OCI-LY1 (cell line): ENCODE measurements around the gene MMP2.

ENCODE experiments used
- H2AFZ ChIP-seq: fragments of 200-600 bp; sonication (generic), shearing (Covaris generic); 2 replicates; pipeline ENCODE4 v1.6.0; 2014; ENCODE audit warnings: antibody characterized with exemption, mild to moderate bottlenecking, low read length
- H3F3A ChIP-seq: fragments of 200-600 bp; sonication (generic), shearing (Covaris generic); 2 replicates; pipeline ENCODE4 v1.6.0; 2014; ENCODE audit warnings: mild to moderate bottlenecking, antibody characterized with exemption, low read length, moderate library complexity; ENCODE audit not compliant: insufficient read depth
- H3K27ac ChIP-seq: fragments of 200-600 bp; sonication (generic); 2 replicates; pipeline ENCODE4 v1.5.1; 2014; ENCODE audit warnings: low read length, mixed run types, mild to moderate bottlenecking, low read depth; ENCODE audit not compliant: poor library complexity, severe bottlenecking
- H3K27me3 ChIP-seq: fragments of 200-600 bp; sonication (generic); 2 replicates; pipeline ENCODE4 v1.6.0; 2014; ENCODE audit warnings: antibody characterized with exemption, mild to moderate bottlenecking, low read length, moderate library complexity; ENCODE audit not compliant: insufficient read depth
- H3K36me3 ChIP-seq: fragments of 200-600 bp; sonication (generic); 2 replicates; pipeline ENCODE4 v1.6.1; 2014; ENCODE audit warnings: mild to moderate bottlenecking, antibody characterized with exemption, low read length, moderate library complexity, mixed read lengths; ENCODE audit not compliant: insufficient read depth
- H3K4me1 ChIP-seq: fragments of 200-600 bp; sonication (generic); 2 replicates; pipeline ENCODE4 v1.5.1; 2014; ENCODE audit warnings: mild to moderate bottlenecking, low read length, moderate library complexity; ENCODE audit not compliant: insufficient read depth, severe bottlenecking
- H3K4me2 ChIP-seq: fragments of 200-600 bp; sonication (generic), shearing (Covaris generic); 2 replicates; pipeline ENCODE4 v1.6.1; 2014; ENCODE audit warnings: low read length
- H3K4me3 ChIP-seq: fragments of 200-600 bp; sonication (generic); 2 replicates; pipeline ENCODE4 v1.5.1; 2014; ENCODE audit warnings: low read length, low read depth, mild to moderate bottlenecking, mixed read lengths; ENCODE audit not compliant: poor library complexity, severe bottlenecking
- H3K79me2 ChIP-seq: fragments of 200-600 bp; shearing (Covaris generic); 2 replicates; pipeline ENCODE4 v1.6.1; 2016; ENCODE audit warnings: mixed run types, low read length, mixed read lengths; ENCODE audit not compliant: insufficient read depth
- H3K9ac ChIP-seq: fragments of 200-600 bp; sonication (generic), shearing (Covaris generic); 2 replicates; pipeline ENCODE4 v1.6.1; 2014; ENCODE audit warnings: mild to moderate bottlenecking, low read length, mixed read lengths
- H3K9me2 ChIP-seq: fragments of 200-600 bp; sonication (generic), shearing (Covaris generic); 2 replicates; pipeline ENCODE4 v1.6.1; 2014; ENCODE audit warnings: low read depth, mild to moderate bottlenecking, low read length, mixed read lengths
- H3K9me3 ChIP-seq: fragments of 200-600 bp; shearing (Covaris generic); 2 replicates; pipeline ENCODE4 v1.6.1; 2014; ENCODE audit warnings: low read length, mixed read lengths
- H4K20me1 ChIP-seq: fragments of 200-600 bp; sonication (generic), shearing (Covaris generic); 2 replicates; pipeline ENCODE4 v1.6.0; 2016; ENCODE audit warnings: mild to moderate bottlenecking, low read length; ENCODE audit not compliant: insufficient read depth
- CTCF ChIP-seq: fragments of 200-600 bp; sonication (generic), shearing (Covaris generic); IDR thresholded peaks from 2 replicates; pipeline ENCODE4 v1.5.1; 2017; ENCODE audit warnings: mild to moderate bottlenecking, antibody characterized with exemption, low read length, moderate library complexity, mixed read lengths
- EZH2 ChIP-seq: fragments of 200-600 bp; sonication (generic), shearing (Covaris generic); IDR thresholded peaks from 2 replicates; pipeline ENCODE4 v1.8.0; 2017; ENCODE audit warnings: borderline replicate concordance, mixed run types, mild to moderate bottlenecking, antibody characterized with exemption, low read length, moderate library complexity, mixed read lengths

The MMP2 gene

GRCh38 chr16:55530316-55530856, 51.4 kb downstream of the MMP2 start:
- no peaks in the 10 kb centered on the region for H3K79me2 ChIP-seq
- H4K20me1 ChIP-seq, result no peaks in the 10 kb centered on the region
- no peak overlapping the region for H2AFZ ChIP-seq
- no peak for TF ChIP-seq EZH2
- TF ChIP-seq CTCF, result no peak
- H3K4me2 ChIP-seq, result no peak overlapping the region
- no peak overlapping the region for H3K27ac ChIP-seq
- no peak overlapping the region for H3K9ac ChIP-seq
- no peaks in the 10 kb centered on the region for H3K9me2 ChIP-seq
- H3K27me3 ChIP-seq, result no peaks in the 10 kb centered on the region
- no peaks in the 10 kb centered on the region for H3F3A ChIP-seq
- H3K4me3 ChIP-seq, result no peak overlapping the region
- no peaks in the 10 kb centered on the region for H3K36me3 ChIP-seq
- H3K4me1 ChIP-seq, result no peaks in the 10 kb centered on the region
- H3K9me3 ChIP-seq, result no peaks in the 10 kb centered on the region

GRCh38 chr16:55532227-55532626, 53.2 kb downstream of the MMP2 start:
- Histone ChIP-seq H4K20me1 (no peaks in the 10 kb centered on the region), H3K9me3 (no peaks in the 10 kb centered on the region), H3F3A (no peaks in the 10 kb centered on the region), H2AFZ (no peak overlapping the region), H3K4me1 (no peaks in the 10 kb centered on the region), H3K36me3 (no peaks in the 10 kb centered on the region), H3K27ac (no peak overlapping the region), H3K79me2 (no peaks in the 10 kb centered on the region), H3K27me3 (no peaks in the 10 kb centered on the region), H3K9ac (no peak overlapping the region), H3K4me2 (no peak overlapping the region), H3K4me3 (no peak overlapping the region), H3K9me2 (no peaks in the 10 kb centered on the region)
- TF ChIP-seq EZH2 (no peak), CTCF (no peak)

GRCh38 chr16:55534756-55535155, 55.8 kb downstream of the MMP2 start:
- H3K27me3 ChIP-seq, result no peaks in the 10 kb centered on the region
- H3K27ac ChIP-seq, result no peak overlapping the region
- H3K9me3 ChIP-seq, result no peaks in the 10 kb centered on the region
- H3K4me3 ChIP-seq, result no peak overlapping the region
- H3K4me1 ChIP-seq, result no peaks in the 10 kb centered on the region
- no peaks in the 10 kb centered on the region for H3K36me3 ChIP-seq
- H2AFZ ChIP-seq, result no peak overlapping the region
- H3K4me2 ChIP-seq, result no peak overlapping the region
- no peaks in the 10 kb centered on the region for H3K9me2 ChIP-seq
- no peaks in the 10 kb centered on the region for H4K20me1 ChIP-seq
- H3K9ac ChIP-seq, result no peak overlapping the region
- TF ChIP-seq EZH2 (no peak), CTCF (no peak)
- no peaks in the 10 kb centered on the region for H3K79me2 ChIP-seq
- H3F3A ChIP-seq, result no peaks in the 10 kb centered on the region
